ENCODE results near the gene FGF2.

Gene FGF2

DNA sequence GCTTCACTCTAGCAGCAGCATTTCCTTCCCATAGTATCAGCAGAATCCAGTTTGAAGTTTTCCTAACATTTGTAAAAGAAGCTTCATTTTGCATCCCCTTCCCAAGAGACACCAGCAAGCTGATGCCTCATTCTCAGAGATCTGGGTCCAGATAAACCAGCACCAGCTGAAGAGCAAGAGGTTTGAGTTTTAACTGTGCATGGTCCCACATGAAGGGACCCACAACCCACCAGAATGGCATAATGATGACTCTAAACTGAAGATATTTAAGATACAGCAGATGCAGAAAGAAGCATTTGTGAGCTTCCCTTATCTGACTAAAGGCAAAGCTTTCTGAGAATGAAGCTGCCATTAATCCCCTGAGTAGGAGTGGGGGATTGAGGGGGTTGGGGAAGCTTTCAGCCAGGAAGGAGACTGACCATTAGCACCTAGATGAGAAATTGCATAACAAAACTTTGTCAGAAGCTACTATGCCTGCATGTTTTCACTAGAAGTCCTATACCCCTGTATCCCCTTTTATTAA, 77.2 kb downstream of the FGF2 start:
- no peak for TF ChIP-seq CTCF (IDR thresholded peaks at IDR 0.05; ENCODE audit: low read depth, low read length)
- no peak overlapping the region for H3K4me3 ChIP-seq (ENCODE audit: low read depth, low read length)

- no peak overlapping the region for H3K4me3 ChIP-seq (ENCODE audit: low read depth, low read length)
- no peak for TF ChIP-seq CTCF (IDR thresholded peaks at IDR 0.05; ENCODE audit: low read depth, low read length)
Observed at GRCh38 chr4:122906859-122907305, 80.3 kb downstream of the FGF2 start.

DNA sequence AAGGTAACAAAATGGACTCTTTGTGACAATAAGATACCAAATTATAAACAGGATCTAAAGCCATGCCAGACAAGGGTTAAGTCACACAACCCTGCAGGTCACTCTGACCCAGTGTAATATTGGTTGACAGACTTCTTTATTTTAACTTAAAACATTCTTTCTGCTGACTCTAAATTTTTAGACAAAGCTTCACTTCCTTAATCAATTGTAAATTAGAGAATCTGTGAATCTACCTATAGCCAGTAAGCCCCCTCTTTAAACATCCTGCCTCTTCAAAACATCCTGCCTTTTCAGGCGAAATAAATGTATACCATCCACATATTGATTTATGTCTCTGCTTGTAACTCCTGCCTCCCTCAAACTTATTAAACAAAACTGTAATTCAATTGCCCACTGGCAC, 81.6 kb downstream of the FGF2 start:
- TF ChIP-seq CTCF (IDR thresholded peaks at IDR 0.05; ENCODE audit: low read depth, low read length), result no peak

GRCh38 chr4:122909683-122910082, 83.1 kb downstream of the FGF2 start:
- H3K4me3 ChIP-seq (ENCODE audit: low read depth, low read length), result no peak overlapping the region
- no peak for TF ChIP-seq CTCF (IDR thresholded peaks at IDR 0.05; ENCODE audit: low read depth, low read length)

More for the DNA sequence above, 81.6 kb downstream of the FGF2 start:
- H3K4me3 ChIP-seq (ENCODE audit: low read depth, low read length), result no peak overlapping the region

GRCh38 chr4:122911588-122911987, 85.0 kb downstream of the FGF2 start:
- H3K4me3 ChIP-seq (ENCODE audit: low read depth, low read length), result no peak overlapping the region
- TF ChIP-seq CTCF (IDR thresholded peaks at IDR 0.05; ENCODE audit: low read depth, low read length), result no peak

DNA sequence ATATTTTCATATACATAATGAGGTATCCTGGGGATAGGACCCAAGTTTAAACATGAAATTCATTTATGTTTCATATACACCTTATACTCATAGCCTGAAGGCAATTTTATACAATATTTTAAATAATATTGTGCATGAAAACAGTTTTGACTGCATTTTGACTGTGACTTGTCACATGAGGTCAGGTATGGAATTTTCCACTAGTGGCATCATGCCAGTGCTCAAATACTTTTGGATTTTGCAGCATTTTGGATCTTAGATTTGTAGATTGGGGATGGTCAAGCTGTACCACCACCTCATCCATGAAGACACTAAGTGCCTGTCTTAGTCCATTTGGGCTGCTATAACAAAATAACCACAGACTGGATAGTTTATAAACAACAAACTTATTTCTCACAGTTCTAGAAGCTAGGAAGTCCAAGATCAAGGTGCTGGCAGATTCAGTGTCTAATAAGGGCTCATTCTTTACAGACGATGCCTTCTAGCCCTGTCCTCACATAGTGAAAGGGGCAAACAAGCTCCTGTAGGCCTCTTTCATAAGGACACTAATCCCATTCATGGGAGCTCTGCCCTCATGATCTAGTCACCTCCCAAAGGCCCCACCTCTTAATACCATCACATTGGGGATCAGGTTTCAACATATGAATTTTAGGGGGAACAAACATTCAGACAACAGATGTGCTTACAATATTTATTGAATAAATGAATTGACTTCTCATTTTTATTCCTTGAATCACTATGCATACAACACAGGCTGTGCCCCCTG, 86.4 kb downstream of the FGF2 start:
- no peak overlapping the region for H3K4me3 ChIP-seq (ENCODE audit: low read depth, low read length)
- no peak for TF ChIP-seq CTCF (IDR thresholded peaks at IDR 0.05; ENCODE audit: low read depth, low read length)

GRCh38 chr4:122914292-122914904, 87.8 kb downstream of the FGF2 start:
- TF ChIP-seq CTCF (IDR thresholded peaks at IDR 0.05; ENCODE audit: low read depth, low read length), result no peak

More at GRCh38 chr4:122914292-122914904, 87.8 kb downstream of the FGF2 start:
- no peak overlapping the region; the same call in 1 of the 2 replicates for H3K4me3 ChIP-seq (ENCODE audit: low read depth, low read length)

All from WI38 (cell line).